Measurements from ENCODE around the gene NLN.

Gene NLN

DNA sequence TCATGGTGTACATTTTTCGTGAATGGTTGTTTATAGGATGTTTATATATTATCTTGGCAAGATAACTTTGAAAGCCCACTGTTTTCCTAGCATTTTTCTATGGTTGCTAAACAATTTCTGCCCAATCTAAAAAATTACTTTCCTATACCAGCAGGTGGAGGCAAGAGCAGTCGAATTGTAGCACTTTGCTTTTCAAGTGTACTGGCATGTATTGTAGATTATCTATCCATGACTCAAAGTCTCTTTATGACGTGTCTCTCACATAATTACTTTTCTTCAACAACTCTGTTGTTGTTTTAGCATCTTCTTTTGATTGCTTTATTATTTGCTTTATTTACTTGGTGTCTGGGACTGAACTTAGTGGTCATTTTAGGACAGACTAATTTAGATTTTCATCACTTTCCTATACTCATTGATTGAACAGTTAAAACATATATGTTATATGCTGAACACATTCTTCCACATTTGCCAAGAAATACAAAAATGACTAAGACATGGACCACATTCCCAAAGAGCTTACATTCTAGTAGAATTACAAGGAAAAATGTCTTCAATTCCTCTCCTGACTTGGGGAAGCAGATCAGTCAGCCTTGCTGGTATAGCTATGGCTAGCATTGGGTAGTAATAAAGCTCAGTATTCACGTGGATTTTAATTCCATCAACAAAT is 20.7 kb downstream of the NLN start:
- Histone ChIP-seq H3K27me3 (ENCODE audit: insufficient read depth, low read length, poor library complexity, severe bottlenecking) (no peaks in the 10 kb centered on the region), H3F3A (ENCODE audit: low read depth) (no peaks in the 10 kb centered on the region), H3K4me2 (ENCODE audit: low read depth, low read length, poor library complexity, severe bottlenecking) (no peak overlapping the region), H3K9me3 (ENCODE audit: insufficient read depth, low read depth, low read length) (no peaks in the 10 kb centered on the region), H3K4me3 (ENCODE audit: low read length, poor library complexity, severe bottlenecking) (no peak overlapping the region), H4K20me1 (ENCODE audit: insufficient read depth, low read length, poor library complexity, severe bottlenecking) (no peaks in the 10 kb centered on the region), H3K9me2 (replicated peaks; ENCODE audit: low read depth, low read length) (no peaks in the 10 kb centered on the region), H3K36me3 (ENCODE audit: insufficient read depth, low read length) (no peaks in the 10 kb centered on the region), H2AFZ (ENCODE audit: low read length) (no peak overlapping the region), H3K4me1 (ENCODE audit: insufficient read depth, low read length, poor library complexity, severe bottlenecking) (no peaks in the 10 kb centered on the region), H3K9ac (ENCODE audit: low read depth, low read length, poor library complexity, severe bottlenecking) (no peak overlapping the region), H3K79me2 (ENCODE audit: insufficient read depth, low read length) (no peaks in the 10 kb centered on the region)
- TF ChIP-seq, protein P1, sequence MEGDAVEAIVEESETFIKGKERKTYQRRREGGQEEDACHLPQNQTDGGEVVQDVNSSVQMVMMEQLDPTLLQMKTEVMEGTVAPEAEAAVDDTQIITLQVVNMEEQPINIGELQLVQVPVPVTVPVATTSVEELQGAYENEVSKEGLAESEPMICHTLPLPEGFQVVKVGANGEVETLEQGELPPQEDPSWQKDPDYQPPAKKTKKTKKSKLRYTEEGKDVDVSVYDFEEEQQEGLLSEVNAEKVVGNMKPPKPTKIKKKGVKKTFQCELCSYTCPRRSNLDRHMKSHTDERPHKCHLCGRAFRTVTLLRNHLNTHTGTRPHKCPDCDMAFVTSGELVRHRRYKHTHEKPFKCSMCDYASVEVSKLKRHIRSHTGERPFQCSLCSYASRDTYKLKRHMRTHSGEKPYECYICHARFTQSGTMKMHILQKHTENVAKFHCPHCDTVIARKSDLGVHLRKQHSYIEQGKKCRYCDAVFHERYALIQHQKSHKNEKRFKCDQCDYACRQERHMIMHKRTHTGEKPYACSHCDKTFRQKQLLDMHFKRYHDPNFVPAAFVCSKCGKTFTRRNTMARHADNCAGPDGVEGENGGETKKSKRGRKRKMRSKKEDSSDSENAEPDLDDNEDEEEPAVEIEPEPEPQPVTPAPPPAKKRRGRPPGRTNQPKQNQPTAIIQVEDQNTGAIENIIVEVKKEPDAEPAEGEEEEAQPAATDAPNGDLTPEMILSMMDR (conservative IDR thresholded peaks at IDR 0.05; ENCODE audit: low read length), result peak; percentile 82
- no peak for TF ChIP-seq EZH2phosphoT487 (IDR thresholded peaks at IDR 0.05; ENCODE audit: borderline replicate concordance)

DNA sequence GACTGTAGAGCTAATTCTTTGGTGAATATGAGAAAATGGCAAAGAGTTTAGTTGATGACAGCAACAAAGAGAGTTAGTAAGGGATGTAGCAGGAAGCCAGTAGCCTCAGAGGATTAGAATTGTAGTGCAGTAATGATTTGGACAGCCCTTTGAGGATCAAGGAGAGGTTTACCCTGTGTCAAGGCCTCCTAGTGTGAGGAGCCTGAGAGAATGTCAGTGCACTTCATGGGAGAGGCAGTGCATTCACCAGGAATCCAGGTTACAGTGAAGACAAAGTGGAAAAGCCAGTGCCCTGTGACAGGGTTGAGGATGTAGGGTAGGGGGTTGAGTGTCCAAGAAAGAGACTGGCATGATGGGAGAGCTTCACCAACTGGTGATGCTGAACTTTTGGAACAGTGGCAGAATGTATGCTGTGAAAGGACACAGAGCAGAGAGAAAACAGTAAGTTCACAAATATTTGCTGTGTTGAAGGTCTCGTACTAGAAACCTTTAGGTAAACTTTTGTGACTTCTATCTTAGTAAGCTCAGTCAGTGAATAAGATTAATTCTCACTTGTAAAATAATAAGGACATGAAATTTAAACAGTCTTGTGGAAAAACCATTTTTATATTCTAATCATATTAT is 27.3 kb downstream of the NLN start:
- Histone ChIP-seq H3K4me1 (ENCODE audit: insufficient read depth, low read length, poor library complexity, severe bottlenecking) (no peaks in the 10 kb centered on the region), H3K4me2 (ENCODE audit: low read depth, low read length, poor library complexity, severe bottlenecking) (no peak overlapping the region), H3K9ac (ENCODE audit: low read depth, low read length, poor library complexity, severe bottlenecking) (no peak overlapping the region), H3K36me3 (ENCODE audit: insufficient read depth, low read length) (no peaks in the 10 kb centered on the region), H3K9me2 (replicated peaks; ENCODE audit: low read depth, low read length) (no peaks in the 10 kb centered on the region), H4K20me1 (ENCODE audit: insufficient read depth, low read length, poor library complexity, severe bottlenecking) (no peaks in the 10 kb centered on the region), H3K9me3 (ENCODE audit: insufficient read depth, low read depth, low read length) (no peaks in the 10 kb centered on the region), H2AFZ (ENCODE audit: low read length) (no peak overlapping the region), H3K4me3 (ENCODE audit: low read length, poor library complexity, severe bottlenecking) (no peak overlapping the region), H3K27me3 (ENCODE audit: insufficient read depth, low read length, poor library complexity, severe bottlenecking) (no peaks in the 10 kb centered on the region), H3F3A (ENCODE audit: low read depth) (no peaks in the 10 kb centered on the region), H3K79me2 (ENCODE audit: insufficient read depth, low read length) (no peaks in the 10 kb centered on the region)
- TF ChIP-seq, protein P1 (conservative IDR thresholded peaks at IDR 0.05; ENCODE audit: low read length), result no peak
- TF ChIP-seq EZH2phosphoT487 (IDR thresholded peaks at IDR 0.05; ENCODE audit: borderline replicate concordance), result no peak

DNA sequence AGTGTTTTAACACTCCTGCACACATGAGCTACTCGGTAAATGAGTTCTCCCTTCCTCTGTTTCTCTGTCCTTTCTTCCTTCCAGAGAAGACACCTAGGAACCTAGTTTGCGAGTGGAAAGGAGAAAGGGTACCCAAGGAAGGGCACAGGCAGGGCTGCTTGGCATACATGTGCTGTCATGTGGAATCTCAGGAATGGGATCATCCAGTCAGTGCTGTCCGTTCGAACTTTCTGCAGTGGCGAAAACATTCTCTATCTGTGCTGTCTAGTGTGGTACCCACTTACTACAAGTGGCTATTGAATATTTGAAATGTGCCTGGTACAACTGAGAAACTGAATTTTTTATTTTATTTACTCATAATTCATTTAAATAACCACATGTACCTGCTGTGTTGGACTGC is 28.0 kb downstream of the NLN start:
- Histone ChIP-seq H3K9me2 (replicated peaks; ENCODE audit: low read depth, low read length) (no peaks in the 10 kb centered on the region), H3K4me3 (ENCODE audit: low read length, poor library complexity, severe bottlenecking) (no peak overlapping the region), H3K36me3 (ENCODE audit: insufficient read depth, low read length) (no peaks in the 10 kb centered on the region), H3K79me2 (ENCODE audit: insufficient read depth, low read length) (no peaks in the 10 kb centered on the region), H3K9me3 (ENCODE audit: insufficient read depth, low read depth, low read length) (no peaks in the 10 kb centered on the region), H2AFZ (ENCODE audit: low read length) (no peak overlapping the region), H3K4me2 (ENCODE audit: low read depth, low read length, poor library complexity, severe bottlenecking) (no peak overlapping the region), H3K4me1 (ENCODE audit: insufficient read depth, low read length, poor library complexity, severe bottlenecking) (no peaks in the 10 kb centered on the region), H3K27me3 (ENCODE audit: insufficient read depth, low read length, poor library complexity, severe bottlenecking) (no peaks in the 10 kb centered on the region), H3F3A (ENCODE audit: low read depth) (no peaks in the 10 kb centered on the region), H4K20me1 (ENCODE audit: insufficient read depth, low read length, poor library complexity, severe bottlenecking) (no peaks in the 10 kb centered on the region), H3K9ac (ENCODE audit: low read depth, low read length, poor library complexity, severe bottlenecking) (no peak overlapping the region)
- TF ChIP-seq, protein P1 (conservative IDR thresholded peaks at IDR 0.05; ENCODE audit: low read length), result no peak
- TF ChIP-seq EZH2phosphoT487 (IDR thresholded peaks at IDR 0.05; ENCODE audit: borderline replicate concordance), result no peak
